HepG2 (cell line): Measurements from ENCODE around the gene SPIRE1. TPM values are rescaled to one million over a fixed set of nuclear protein-coding genes. Genes with fewer than 3 reads are reported as not detected.
A peak's percentile ranks its signal among the peaks of the same experiment; 100 is the strongest.

ENCODE experiments used
- ATAC-seq: fragments of 200-7000 bp; cut with Tn5 transposase; 3 replicates; pipeline ENCODE4 v1.9.1; 2020; ENCODE audit warnings: mild to moderate bottlenecking, moderate library complexity
- BruUV-seq: library from RNA; stranded (reverse); fragments of 400-500 nt; replicated peaks from 2 replicates; lab custom pipeline; 2021; lab: Mats Ljungman, UMichigan
- CTCF ChIA-PET: fragments of 300-600 bp; formaldehyde crosslinking; extraction: SDS; loops from one replicate; lab custom pipeline; 2021; ENCODE audit warnings: low total read pairs, inconsistent platforms, low intra/inter-chr PET ratio; lab: Yijun Ruan, JAX
- POLR2A ChIA-PET: fragments of 350-600 bp; sonication (Branson Sonifier 250); formaldehyde crosslinking; loops from one replicate; lab custom pipeline; 2020; ENCODE audit warnings: antibody characterized with exemption, inconsistent platforms; lab: Yijun Ruan, JAX
- DNase-seq: peaks from one replicate; pipeline ENCODE4 v3.0.0-alpha.2; 2015; ENCODE audit warnings: low spot score
- FAIRE-seq: peaks from 3 replicates; lab custom pipeline; 2011; peaks lifted over from hg19 to GRCh38; lab: Jason Lieb, UNC
- H2AFZ ChIP-seq: one replicate; pipeline ENCODE4 v1.6.1; 2011; ENCODE audit warnings: low read length, inconsistent platforms
- H3K27ac ChIP-seq: fragments of 300-600 bp; 3 replicates; pipeline ENCODE4 v1.8.0; 2011; ENCODE audit warnings: mixed run types, mild to moderate bottlenecking, mixed read lengths, low read length, inconsistent platforms; ENCODE audit not compliant: insufficient read depth; ENCODE audit errors: extremely low read length
- H3K27me3 ChIP-seq, 2 experiments: fragments of 200-600 bp in 1 of 2; 2 replicates in 1 of 2; 3 replicates in 1 of 2; pipeline versions ENCODE4 v1.6.0 to v1.8.0; 2011; ENCODE audit warnings: low read length in 2 of 2, mild to moderate bottlenecking in 2 of 2, moderate library complexity in 2 of 2, inconsistent platforms in 1 of 2; ENCODE audit not compliant: insufficient read depth in 2 of 2, control insufficient read depth in 1 of 2
- H3K36me3 ChIP-seq, 2 experiments: fragments of 200-600 bp in 1 of 2; replicated peaks in 1 of 2; 2 replicates in 1 of 2; 3 replicates in 1 of 2; pipeline versions ENCODE4 v1.5.1 to v1.8.0; 2011; ENCODE audit warnings: low read length in 2 of 2, inconsistent platforms in 1 of 2; ENCODE audit not compliant: insufficient read depth in 2 of 2, control insufficient read depth in 1 of 2
- H3K4me1 ChIP-seq: 2 replicates; pipeline ENCODE4 v1.5.1; 2012; ENCODE audit warnings: low read length, inconsistent platforms; ENCODE audit not compliant: insufficient read depth
- H3K4me2 ChIP-seq: 2 replicates; pipeline ENCODE4 v1.6.0; 2011; ENCODE audit warnings: low read depth, low read length, inconsistent platforms
- H3K4me3 ChIP-seq, 3 experiments: fragments of 200-600 bp in 1 of 3; sonication (generic), shearing (Covaris generic) in 1 of 3; replicated peaks in 1 of 3; 2 replicates each; pipeline ENCODE4 v1.5.1; 2011 to 2016; ENCODE audit warnings: low read length in 3 of 3, inconsistent platforms in 2 of 3, low read depth in 2 of 3, mild to moderate bottlenecking in 2 of 3, control low read depth in 1 of 3, mixed read lengths in 1 of 3; ENCODE audit not compliant: insufficient read depth in 1 of 3
- H3K79me2 ChIP-seq: one replicate; pipeline ENCODE4 v1.6.1; 2011; ENCODE audit warnings: low read length, inconsistent platforms; ENCODE audit not compliant: insufficient read depth
- H3K9ac ChIP-seq: 2 replicates; pipeline ENCODE4 v1.6.0; 2011; ENCODE audit warnings: mild to moderate bottlenecking, low read depth, low read length, inconsistent platforms; ENCODE audit not compliant: insufficient read depth
- H3K9me3 ChIP-seq: 2 replicates; pipeline ENCODE4 v1.5.1; 2012; ENCODE audit warnings: mild to moderate bottlenecking, low read length
- H4K20me1 ChIP-seq: 2 replicates; pipeline ENCODE4 v1.6.0; 2011; ENCODE audit warnings: inconsistent platforms, mild to moderate bottlenecking, low read length, moderate library complexity; ENCODE audit not compliant: insufficient read depth
- ATRX ChIP-seq: sonication (generic); formaldehyde crosslinking; IDR thresholded peaks from 2 replicates; pipeline ENCODE4 v1.4.0; 2020; ENCODE audit warnings: missing genetic modification reagents, borderline replicate concordance
- MYC ChIP-seq: sonication (generic); formaldehyde crosslinking; IDR thresholded peaks from 2 replicates; pipeline ENCODE4 v1.9.0; 2021; ENCODE audit warnings: missing genetic modification reagents, borderline replicate concordance
- PATZ1 ChIP-seq: sonication (generic); formaldehyde crosslinking; IDR thresholded peaks from 2 replicates; pipeline ENCODE4 v1.4.0; 2020; ENCODE audit warnings: missing genetic modification reagents
- STAT6 ChIP-seq: sonication (generic); formaldehyde crosslinking; IDR thresholded peaks from 2 replicates; pipeline ENCODE4 v1.4.0; 2020; ENCODE audit warnings: missing genetic modification reagents, mild to moderate bottlenecking, borderline replicate concordance
- TRIM22 ChIP-seq: fragments of 450-650 bp; IDR thresholded peaks from 2 replicates; pipeline ENCODE4 v1.6.1; 2017
- ZBTB40 ChIP-seq, 2 experiments: fragments of 450-650 bp in 1 of 2; sonication (generic) in 1 of 2; formaldehyde crosslinking in 1 of 2; IDR thresholded peaks; 2 replicates each; pipeline versions ENCODE4 v1.6.1 to v1.8.0; 2016 to 2022; ENCODE audit warnings: antibody characterized with exemption in 1 of 2, mild to moderate bottlenecking in 1 of 2, missing genetic modification reagents in 1 of 2
- ZNF101 ChIP-seq: sonication (generic); formaldehyde crosslinking; IDR thresholded peaks from 2 replicates; pipeline ENCODE4 v1.4.0; 2020; ENCODE audit warnings: mild to moderate bottlenecking, low read depth, missing genetic modification reagents, borderline replicate concordance
- WGBS: methylation state at CpG from one replicate; pipeline ENCODE4 v1.1.6; 2017; ENCODE audit warnings: low lambda C conversion rate; 5-methylcytosine and 5-hydroxymethylcytosine counted together
- in situ Hi-C: cut with HindIII; loops from 2 replicates; pipeline ENCODE4 v1.10.0; 2017; ENCODE audit warnings: low pct_unique_long_range_greater_than_20kb; ENCODE audit not compliant: extremely low pct_ligation_motif_present
- intact Hi-C: fragments of 100-400 bp; cut with micrococcal nuclease; formaldehyde crosslinking; loops from one replicate; pipeline ENCODE4 v1.10.0; 2022; ENCODE audit not compliant: unreplicated experiment
- polyA plus RNA-seq, 8 experiments: library from polyadenylated mRNA; depleted of rRNA in 3 of 8; stranded (reverse) in 7 of 8; unstranded in 1 of 8; fragments of >200 nt; fragmentation: Illumina TruSeq in 4 of 8; extraction: Trizol in 4 of 8; gene quantifications; 2 replicates each; pipeline versions ENCODE4 v1.2.1 to v1.2.3, GENCODE V29; 2011 to 2016; ENCODE audit warnings: low read depth in 4 of 8, missing spikeins in 1 of 8, mixed read lengths in 1 of 8; ENCODE audit not compliant: insufficient read depth in 1 of 8
- total RNA-seq, 5 experiments: library from RNA; depleted of rRNA; stranded (reverse); fragments of >200 nt; fragmentation: Illumina TruSeq; extraction: Trizol; gene quantifications; 2 replicates each; pipeline ENCODE4 v1.2.3, GENCODE V29; 2016; ENCODE audit warnings: low read depth in 1 of 5

The SPIRE1 gene
- total and polyA plus RNA-seq, 2 of the 13 experiments (the other 11 are each of a cell fraction or from before 2014, with no cell fraction given): 9.9 to 21.3 TPM

GRCh38 chr18:12597760-12598159 lies 60.1 kb downstream of the SPIRE1 start:
- peak; percentile 84 for DNase-seq
- H3K4me3 ChIP-seq: no peak overlapping the region
- no TSS peak for BruUV-seq
- H3K9ac ChIP-seq: no peak overlapping the region; the same call in 1 of the 2 replicates
- CTCF ChIA-PET: no interaction called here
- H3K27me3 ChIP-seq: no peaks in the 10 kb centered on the region
- no peak overlapping the region for H2AFZ ChIP-seq
- H3K4me2 ChIP-seq: peak overlapping the region; percentile 16; the same call in 1 of the 2 replicates
- POLR2A ChIA-PET: interaction anchor here (1.0 to 1.6 kb wide), 3 partner anchors 8 to 26 kb away, joined by 3 to 13 read pairs (median 3); no protein-coding TSS in a partner anchor
- no peaks in the 10 kb centered on the region for H4K20me1 ChIP-seq
- intact Hi-C loops (loop anchor here (5.0 kb wide), 1 partner anchor 45 kb away; no protein-coding TSS in a partner anchor), in situ Hi-C loops (no loop called here)
- WGBS: 27% methylated on average over 5 of the region's 5 CpGs
- ATAC-seq: peak; percentile 83
- H3K4me1 ChIP-seq: peaks cover 69% of the 10 kb centered on the region
- FAIRE-seq: peak; percentile 28
- H3K27ac ChIP-seq: peak overlapping the region; percentile 46
- no peaks in the 10 kb centered on the region for H3K36me3 ChIP-seq
- H3K9me3 ChIP-seq: no peaks in the 10 kb centered on the region
- H3K79me2 ChIP-seq: no peaks in the 10 kb centered on the region
- no peak for TF ChIP-seq MYC (CRISPR knock-in tag)
- no peak for TF ChIP-seq ZNF101 (CRISPR knock-in tag)
- TF ChIP-seq PATZ1 (CRISPR knock-in tag): peak; percentile 44
- no peak for TF ChIP-seq ATRX
- TF ChIP-seq TRIM22: no peak
- TF ChIP-seq STAT6: no peak
- TF ChIP-seq ZBTB40 (IDR thresholded peaks at IDR 0.05): no peak
- TF ChIP-seq ZBTB40 (CRISPR knock-in tag; IDR thresholded peaks at IDR 0.05): no peak
